ENCODE data around the gene MPST. TPM values are rescaled to one million over a fixed set of nuclear protein-coding genes. Genes with fewer than 3 reads are reported as not detected.
A peak's percentile ranks its signal among the peaks of the same experiment; 100 is the strongest.

Gene MPST
- total and polyA plus RNA-seq, 2 donors (not counting 1 experiment from before 2014, with no cell fraction given) = 14.8 to 51.5 TPM

GRCh38 chr22:36977401-36977861 is 42.1 kb upstream of the MPST start:
- DNase-seq (ENCODE audit: low read depth in 2 of 2) = peak in 1 of 2 donors; percentile 28
- peak overlapping the region; percentile 83 for H3K4me2 ChIP-seq (ENCODE audit: extremely low read depth, insufficient read depth, low read length)
- H3K27me3 ChIP-seq (ENCODE audit: control insufficient read depth, insufficient read depth, low read length) = no peaks in the 10 kb centered on the region
- H3K36me3 ChIP-seq (ENCODE audit: control insufficient read depth, insufficient read depth, low read length) = no peaks in the 10 kb centered on the region
- H3K9me3 ChIP-seq (ENCODE audit: control insufficient read depth, insufficient read depth, low read depth, low read length) = no peaks in the 10 kb centered on the region
- TF ChIP-seq CTCF (conservative IDR thresholded peaks at IDR 0.05 in 1 of 2, IDR thresholded peaks at IDR 0.05 in 1 of 2; ENCODE audit: low read depth in 1 of 2, low read length in 2 of 2) = peak in 1 of 2 donors; percentile 37
- TF ChIP-seq EZH2 (IDR thresholded peaks at IDR 0.05; ENCODE audit: low read length, missing control alignments) = no peak
- H3K9ac ChIP-seq (ENCODE audit: insufficient read depth, low read length) = no peak overlapping the region
- H3K4me3 ChIP-seq (replicated peaks in 1 of 4; ENCODE audit: control extremely low read depth in 1 of 4, insufficient read depth in 1 of 4, low read depth in 3 of 4, low read length in 4 of 4) = peak overlapping the region; percentile 14 to 69 (median 42)
- H3K79me2 ChIP-seq (ENCODE audit: control insufficient read depth, insufficient read depth, low read length) = no peaks in the 10 kb centered on the region
- H3K27ac ChIP-seq (ENCODE audit: insufficient read depth, low read length) = no peak overlapping the region
- H2AFZ ChIP-seq (ENCODE audit: low read length) = peak overlapping the region; percentile 42
- H4K20me1 ChIP-seq (ENCODE audit: control insufficient read depth, extremely low read depth, insufficient read depth, low read length) = no peaks in the 10 kb centered on the region
- H3K4me1 ChIP-seq (ENCODE audit: control insufficient read depth, extremely low read depth, insufficient read depth, low read length) = no peaks in the 10 kb centered on the region

GRCh38 chr22:36977947-36978660 is 41.4 kb upstream of the MPST start:
- Histone ChIP-seq H3K9ac (ENCODE audit: insufficient read depth, low read length) (no peak overlapping the region), H3K4me1 (ENCODE audit: control insufficient read depth, extremely low read depth, insufficient read depth, low read length) (no peaks in the 10 kb centered on the region), H3K4me3 (replicated peaks in 1 of 4; ENCODE audit: control extremely low read depth in 1 of 4, insufficient read depth in 1 of 4, low read depth in 3 of 4, low read length in 4 of 4) (peak overlapping the region; percentile 14 to 69 (median 42)), H2AFZ (ENCODE audit: low read length) (peak overlapping the region; percentile 42), H4K20me1 (ENCODE audit: control insufficient read depth, extremely low read depth, insufficient read depth, low read length) (no peaks in the 10 kb centered on the region), H3K4me2 (ENCODE audit: extremely low read depth, insufficient read depth, low read length) (peak overlapping the region; percentile 83), H3K9me3 (ENCODE audit: control insufficient read depth, insufficient read depth, low read depth, low read length) (no peaks in the 10 kb centered on the region), H3K27me3 (ENCODE audit: control insufficient read depth, insufficient read depth, low read length) (no peaks in the 10 kb centered on the region), H3K79me2 (ENCODE audit: control insufficient read depth, insufficient read depth, low read length) (no peaks in the 10 kb centered on the region), H3K27ac (ENCODE audit: insufficient read depth, low read length) (no peak overlapping the region), H3K36me3 (ENCODE audit: control insufficient read depth, insufficient read depth, low read length) (no peaks in the 10 kb centered on the region)
- TF ChIP-seq CTCF (conservative IDR thresholded peaks at IDR 0.05 in 1 of 2, IDR thresholded peaks at IDR 0.05 in 1 of 2; ENCODE audit: low read depth in 1 of 2, low read length in 2 of 2) = peak; percentile 78 to 90
- no peak for TF ChIP-seq EZH2 (IDR thresholded peaks at IDR 0.05; ENCODE audit: low read length, missing control alignments)
- DNase-seq (ENCODE audit: low read depth in 2 of 2) = peak; percentile 71 to 82

DNA sequence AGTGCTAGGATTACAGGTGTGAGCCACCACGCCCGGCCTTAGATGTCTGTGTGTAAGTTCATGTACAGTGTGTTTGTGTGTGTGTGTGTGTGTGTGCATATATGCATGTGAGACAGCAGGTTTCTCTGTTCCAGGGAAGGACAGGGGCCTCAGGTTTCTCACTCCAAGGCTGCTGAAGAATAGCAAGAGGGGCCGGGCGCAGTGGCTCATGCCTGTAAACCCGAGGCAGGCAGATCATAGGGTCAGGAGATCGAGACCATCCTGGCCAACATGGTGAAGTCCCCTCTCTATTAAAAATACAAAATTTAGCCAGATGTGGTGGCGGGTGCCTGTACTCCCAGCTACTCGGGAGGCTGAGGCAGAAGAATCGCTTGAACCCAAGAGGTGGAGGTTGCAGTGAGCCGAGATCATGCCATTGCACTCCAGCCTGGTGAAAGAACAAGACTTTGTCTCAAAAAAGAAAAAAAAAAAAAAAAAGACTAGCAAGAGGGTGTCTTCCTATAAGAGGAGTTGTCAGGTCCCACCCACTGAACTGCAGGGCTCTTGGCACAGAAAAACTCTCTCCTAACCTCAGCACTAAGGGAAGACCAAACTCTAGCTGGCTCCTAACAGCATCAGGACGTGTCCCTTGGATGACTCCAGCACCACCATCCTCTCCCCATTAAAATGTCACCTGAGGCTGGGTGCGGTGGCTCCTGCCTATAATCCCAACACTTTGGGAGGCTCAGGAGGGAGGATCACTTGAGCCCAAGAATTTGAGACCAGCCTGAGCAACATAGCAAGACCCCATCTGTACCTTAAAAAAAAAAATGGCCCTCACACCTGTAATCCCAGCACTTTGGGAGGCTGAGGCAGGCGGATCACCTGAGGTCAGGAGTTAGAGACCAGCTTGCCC is 40.3 kb upstream of the MPST start:
- no peaks in the 10 kb centered on the region for H3K27me3 ChIP-seq (ENCODE audit: control insufficient read depth, insufficient read depth, low read length)
- H2AFZ ChIP-seq (ENCODE audit: low read length) = no peak overlapping the region
- no peaks in the 10 kb centered on the region for H4K20me1 ChIP-seq (ENCODE audit: control insufficient read depth, extremely low read depth, insufficient read depth, low read length)
- no peaks in the 10 kb centered on the region for H3K4me1 ChIP-seq (ENCODE audit: control insufficient read depth, extremely low read depth, insufficient read depth, low read length)
- TF ChIP-seq CTCF (conservative IDR thresholded peaks at IDR 0.05 in 1 of 2, IDR thresholded peaks at IDR 0.05 in 1 of 2; ENCODE audit: low read depth in 1 of 2, low read length in 2 of 2) (no peak), EZH2 (IDR thresholded peaks at IDR 0.05; ENCODE audit: low read length, missing control alignments) (no peak)
- H3K4me3 ChIP-seq (replicated peaks in 1 of 4; ENCODE audit: control extremely low read depth in 1 of 4, insufficient read depth in 1 of 4, low read depth in 3 of 4, low read length in 4 of 4) = no peak overlapping the region
- H3K9ac ChIP-seq (ENCODE audit: insufficient read depth, low read length) = no peak overlapping the region
- H3K27ac ChIP-seq (ENCODE audit: insufficient read depth, low read length) = no peak overlapping the region
- no peaks in the 10 kb centered on the region for H3K36me3 ChIP-seq (ENCODE audit: control insufficient read depth, insufficient read depth, low read length)
- no peaks in the 10 kb centered on the region for H3K79me2 ChIP-seq (ENCODE audit: control insufficient read depth, insufficient read depth, low read length)
- no peaks in the 10 kb centered on the region for H3K9me3 ChIP-seq (ENCODE audit: control insufficient read depth, insufficient read depth, low read depth, low read length)
- DNase-seq (ENCODE audit: low read depth in 2 of 2) = no peak
- H3K4me2 ChIP-seq (ENCODE audit: extremely low read depth, insufficient read depth, low read length) = no peak overlapping the region

All from fibroblast of lung (primary cell).